Cardiac muscle cell (in vitro differentiated cells and primary cell): ENCODE data around the gene KCNT1. TPM values are rescaled to one million over a fixed set of nuclear protein-coding genes. Genes with fewer than 3 reads are reported as not detected.

Experiments used
- DNase-seq, 2 donors: peaks; one replicate each; pipeline versions ENCODE4 v3.0.0 to v3.0.0-alpha.2; 2010 to 2017; ENCODE audit warnings: low read depth in 1 of 2, low spot score in 1 of 2
- H3K27ac ChIP-seq: fragments of 200-600 bp; sonication (generic); 2 replicates; pipeline ENCODE4 v1.5.1; 2016
- H3K27me3 ChIP-seq: fragments of 200-600 bp; sonication (generic); 2 replicates; pipeline ENCODE4 v1.6.0; 2016; ENCODE audit warnings: control low read depth
- H3K36me3 ChIP-seq: fragments of 200-600 bp; sonication (generic); 2 replicates; pipeline ENCODE4 v1.5.1; 2016; ENCODE audit warnings: control low read depth
- H3K4me1 ChIP-seq: fragments of 200-600 bp; sonication (generic); 2 replicates; pipeline ENCODE4 v1.8.1; 2017; ENCODE audit warnings: low read depth, mild to moderate bottlenecking, mixed run types
- H3K4me3 ChIP-seq: fragments of 200-600 bp; sonication (generic); 2 replicates; pipeline ENCODE4 v1.5.1; 2016; ENCODE audit warnings: mild to moderate bottlenecking
- H3K9me3 ChIP-seq: fragments of 200-600 bp; sonication (generic); 2 replicates; pipeline ENCODE4 v1.5.1; 2017; ENCODE audit warnings: low read depth, mild to moderate bottlenecking, control low read depth
- CTCF ChIP-seq: IDR thresholded peaks from 2 replicates; pipeline ENCODE4 v1.5.1; 2012; ENCODE audit warnings: low read depth, mild to moderate bottlenecking, low read length
- polyA plus RNA-seq: library from polyadenylated mRNA; unstranded; fragments of >200 nt; fragmentation: Nextera tagmentation; extraction: Ambion mirVana; gene quantifications from 2 replicates; pipeline ENCODE4 v1.2.1, GENCODE V29; 2016
- total RNA-seq: library from RNA; depleted of rRNA; stranded (reverse); fragments of >200 nt; gene quantifications from 2 replicates; pipeline ENCODE4 v1.2.3, GENCODE V29; 2016

KCNT1 gene
- total and polyA plus RNA-seq, 2 experiments from 2014 or later = 0.12 to 0.20 TPM

- Histone ChIP-seq H3K27ac (no peak overlapping the region), H3K9me3 (no peaks in the 10 kb centered on the region), H3K4me1 (no peaks in the 10 kb centered on the region), H3K36me3 (peaks cover 56% of the 10 kb centered on the region), H3K4me3 (no peak overlapping the region), H3K27me3 (no peaks in the 10 kb centered on the region)
- TF ChIP-seq CTCF = no peak
- no peak for DNase-seq
Observed at GRCh38 chr9:135822374-135822755, 120.4 kb downstream of the KCNT1 start.

- H3K9me3 ChIP-seq = no peaks in the 10 kb centered on the region
- no peaks in the 10 kb centered on the region for H3K4me1 ChIP-seq
- H3K36me3 ChIP-seq = peaks cover 50% of the 10 kb centered on the region
- H3K27ac ChIP-seq = no peak overlapping the region
- H3K27me3 ChIP-seq = no peaks in the 10 kb centered on the region
- no peak for TF ChIP-seq CTCF
- H3K4me3 ChIP-seq = no peak overlapping the region
- DNase-seq = no peak
Observed at GRCh38 chr9:135823036-135823435, 121.1 kb downstream of the KCNT1 start.

GRCh38 chr9:135825435-135826187, 123.6 kb downstream of the KCNT1 start:
- no peak overlapping the region for H3K4me3 ChIP-seq
- peaks cover 29% of the 10 kb centered on the region for H3K36me3 ChIP-seq
- H3K27ac ChIP-seq = no peak overlapping the region
- no peaks in the 10 kb centered on the region for H3K4me1 ChIP-seq
- H3K27me3 ChIP-seq = no peaks in the 10 kb centered on the region
- no peak for TF ChIP-seq CTCF
- no peak for DNase-seq
- H3K9me3 ChIP-seq = no peaks in the 10 kb centered on the region

- DNase-seq = no peak
- Histone ChIP-seq H3K36me3 (peaks cover 23% of the 10 kb centered on the region), H3K4me1 (no peaks in the 10 kb centered on the region), H3K9me3 (no peaks in the 10 kb centered on the region), H3K4me3 (no peak overlapping the region), H3K27ac (no peak overlapping the region), H3K27me3 (no peaks in the 10 kb centered on the region)
- no peak for TF ChIP-seq CTCF
Observed at GRCh38 chr9:135826188-135826545, 124.2 kb downstream of the KCNT1 start.

- H3K4me1 ChIP-seq = no peaks in the 10 kb centered on the region
- H3K4me3 ChIP-seq = no peak overlapping the region
- TF ChIP-seq CTCF = no peak
- DNase-seq = no peak
- H3K27me3 ChIP-seq = no peaks in the 10 kb centered on the region
- H3K9me3 ChIP-seq = no peaks in the 10 kb centered on the region
- H3K27ac ChIP-seq = no peak overlapping the region
- H3K36me3 ChIP-seq = peaks cover 22% of the 10 kb centered on the region
Observed at GRCh38 chr9:135827301-135827700, 125.3 kb downstream of the KCNT1 start.
